PC-9 (cell line): ENCODE measurements around the gene SLC25A4. TPM values are rescaled to one million over a fixed set of nuclear protein-coding genes. Genes with fewer than 3 reads are reported as not detected.

Source experiments
- BruUV-seq: library from RNA; stranded (reverse); fragments of 400-500 nt; replicated peaks from 2 replicates; lab custom pipeline; 2021; lab: Mats Ljungman, UMichigan
- CTCF ChIA-PET: fragments of 300-600 bp; sonication (Branson Sonifier 250); formaldehyde crosslinking; loops from one replicate; lab custom pipeline; 2022; ENCODE audit warnings: antibody characterized with exemption; lab: Charles Lee
- POLR2A ChIA-PET: fragments of 300-600 bp; sonication (Branson Sonifier 250); formaldehyde crosslinking; loops from one replicate; lab custom pipeline; 2022; ENCODE audit warnings: antibody characterized with exemption; ENCODE audit not compliant: unreplicated experiment; lab: Charles Lee
- DNase-seq, 2 experiments: peaks; one replicate each; pipeline versions ENCODE4 v3.0.0 to v3.0.0-alpha.2; 2015 to 2022; ENCODE audit warnings: mixed read lengths in 1 of 2
- H2AFZ ChIP-seq: fragments of 200-600 bp; sonication (generic); 2 replicates; pipeline ENCODE4 v1.8.1; 2017; ENCODE audit warnings: antibody characterized with exemption
- H3F3A ChIP-seq: fragments of 200-600 bp; sonication (generic); 2 replicates; pipeline ENCODE4 v1.8.1; 2017; ENCODE audit warnings: antibody characterized with exemption, mild to moderate bottlenecking, low read depth; ENCODE audit not compliant: insufficient read depth
- H3K27ac ChIP-seq: fragments of 200-600 bp; sonication (generic); 2 replicates; pipeline ENCODE4 v1.6.1; 2016; ENCODE audit warnings: mixed run types
- H3K27me3 ChIP-seq: fragments of 200-600 bp; sonication (generic); 2 replicates; pipeline ENCODE4 v1.6.1; 2016; ENCODE audit warnings: low read depth, mixed run types; ENCODE audit not compliant: insufficient read depth
- H3K36me3 ChIP-seq: fragments of 200-600 bp; sonication (generic); 2 replicates; pipeline ENCODE4 v1.6.1; 2016; ENCODE audit warnings: low read depth, mixed run types
- H3K4me1 ChIP-seq: fragments of 200-600 bp; sonication (generic); replicated peaks from 2 replicates; pipeline ENCODE4 v1.6.1; 2016; ENCODE audit warnings: mixed run types; ENCODE audit not compliant: insufficient read depth
- H3K4me2 ChIP-seq: fragments of 200-600 bp; sonication (generic); 2 replicates; pipeline ENCODE4 v1.6.1; 2017; ENCODE audit warnings: mixed run types
- H3K4me3 ChIP-seq: fragments of 200-600 bp; sonication (generic); 2 replicates; pipeline ENCODE4 v1.6.1; 2016; ENCODE audit warnings: mixed run types
- H3K79me2 ChIP-seq: fragments of 200-600 bp; sonication (generic); 2 replicates; pipeline ENCODE4 v1.6.1; 2017; ENCODE audit warnings: low read depth, mixed run types
- H3K9me2 ChIP-seq: fragments of 200-600 bp; sonication (generic); 2 replicates; pipeline ENCODE4 v1.8.1; 2017; ENCODE audit warnings: mild to moderate bottlenecking; ENCODE audit not compliant: insufficient read depth
- H3K9me3 ChIP-seq: fragments of 200-600 bp; sonication (generic); 2 replicates; pipeline ENCODE4 v1.8.1; 2016; ENCODE audit warnings: low read depth; ENCODE audit not compliant: insufficient read depth
- H4K20me1 ChIP-seq: fragments of 200-600 bp; sonication (generic); 2 replicates; pipeline ENCODE4 v1.8.1; 2017; ENCODE audit not compliant: insufficient read depth
- CTCF ChIP-seq: fragments of 200-600 bp; sonication (generic); conservative IDR thresholded peaks from 2 replicates; pipeline ENCODE4 v1.6.1; 2017; ENCODE audit warnings: mixed run types, antibody characterized with exemption, mild to moderate bottlenecking, moderate library complexity
- EZH2 ChIP-seq: fragments of 200-600 bp; sonication (generic); IDR thresholded peaks from 2 replicates; pipeline ENCODE4 v1.8.0; 2017; ENCODE audit warnings: antibody characterized with exemption, low read depth
- intact Hi-C: fragments of 100-400 bp; cut with micrococcal nuclease; formaldehyde crosslinking; loops from one replicate; pipeline ENCODE4 v1.10.0; 2022; ENCODE audit not compliant: unreplicated experiment
- total RNA-seq: library from RNA; stranded (reverse); gene quantifications from 2 replicates; pipeline ENCODE4 v1.2.3, GENCODE V29; 2021

SLC25A4 gene
- total RNA-seq, 1 experiment from 2014 or later, result 15.6 TPM

- ChIA-PET POLR2A (interaction anchor here (0.7 kb wide), 1 partner anchor 132 kb away, joined by 5 read pairs; no protein-coding TSS in a partner anchor), CTCF (no interaction called here)
- no peak overlapping the region for H2AFZ ChIP-seq
- H3K4me1 ChIP-seq, result no peaks in the 10 kb centered on the region
- H3F3A ChIP-seq, result no peaks in the 10 kb centered on the region
- H4K20me1 ChIP-seq, result no peaks in the 10 kb centered on the region
- no peaks in the 10 kb centered on the region for H3K27me3 ChIP-seq
- H3K9me2 ChIP-seq, result no peaks in the 10 kb centered on the region
- no TSS peak for BruUV-seq
- no peak for DNase-seq
- no peak overlapping the region for H3K4me3 ChIP-seq
- intact Hi-C loops, result loop anchor here (10.0 kb wide), 1 partner anchor 873 kb away; no protein-coding TSS in a partner anchor
- H3K9me3 ChIP-seq, result no peaks in the 10 kb centered on the region
- no peaks in the 10 kb centered on the region for H3K79me2 ChIP-seq
- no peak overlapping the region for H3K27ac ChIP-seq
- TF ChIP-seq EZH2 (no peak), CTCF (no peak)
- no peaks in the 10 kb centered on the region for H3K36me3 ChIP-seq
- no peak overlapping the region for H3K4me2 ChIP-seq
Measured at GRCh38 chr4:185137233-185137925, 5.7 kb upstream of the SLC25A4 start.

- no peak overlapping the region for H2AFZ ChIP-seq
- TF ChIP-seq EZH2 (no peak), CTCF (no peak)
- H3K4me1 ChIP-seq, result no peaks in the 10 kb centered on the region
- H3F3A ChIP-seq, result no peaks in the 10 kb centered on the region
- H3K27ac ChIP-seq, result no peak overlapping the region
- H3K27me3 ChIP-seq, result no peaks in the 10 kb centered on the region
- no peak overlapping the region for H3K4me2 ChIP-seq
- H3K79me2 ChIP-seq, result no peaks in the 10 kb centered on the region
- H3K36me3 ChIP-seq, result no peaks in the 10 kb centered on the region
- intact Hi-C loops, result loop anchor here (10.0 kb wide), 1 partner anchor 873 kb away; no protein-coding TSS in a partner anchor
- ChIA-PET POLR2A (interaction anchor here (0.7 kb wide), 1 partner anchor 131 kb away, joined by 5 read pairs; no protein-coding TSS in a partner anchor), CTCF (no interaction called here)
- BruUV-seq, result no TSS peak
- no peak overlapping the region for H3K4me3 ChIP-seq
- DNase-seq, result no peak
- no peaks in the 10 kb centered on the region for H3K9me3 ChIP-seq
- H4K20me1 ChIP-seq, result no peaks in the 10 kb centered on the region
- no peaks in the 10 kb centered on the region for H3K9me2 ChIP-seq
Measured at GRCh38 chr4:185138161-185138560, 4.9 kb upstream of the SLC25A4 start.

GRCh38 chr4:185139736-185140135 is 3.3 kb upstream of the SLC25A4 start:
- Histone ChIP-seq H3K9me2 (no peaks in the 10 kb centered on the region), H2AFZ (no peak overlapping the region), H3K4me2 (no peak overlapping the region), H3K27me3 (no peaks in the 10 kb centered on the region), H4K20me1 (no peaks in the 10 kb centered on the region), H3K9me3 (no peaks in the 10 kb centered on the region), H3K79me2 (peaks cover 5% of the 10 kb centered on the region; the same call in 1 of the 2 replicates), H3K36me3 (no peaks in the 10 kb centered on the region), H3K27ac (no peak overlapping the region), H3K4me1 (peaks cover 8% of the 10 kb centered on the region; the same call in 1 of the 2 replicates), H3F3A (no peaks in the 10 kb centered on the region), H3K4me3 (no peak overlapping the region)
- BruUV-seq, result no TSS peak
- TF ChIP-seq CTCF (no peak), EZH2 (no peak)
- ChIA-PET POLR2A (no interaction called here), CTCF (interaction anchor here (0.6 kb wide), 1 partner anchor 42 kb away, joined by 3 read pairs; no protein-coding TSS in a partner anchor)
- intact Hi-C loops, result loop anchor here (10.0 kb wide), 2 partner anchors 875 to 895 kb away; no protein-coding TSS in a partner anchor
- no peak for DNase-seq
